ENCODE results near the gene CEACAM5.
A peak's percentile ranks its signal among the peaks of the same experiment; 100 is the strongest.
"Not testable (repeated sequence)": the region's sequence is repeated elsewhere in the genome, so short reads cannot be mapped to it uniquely, and the experiment has no call there.

The CEACAM5 gene

DNA sequence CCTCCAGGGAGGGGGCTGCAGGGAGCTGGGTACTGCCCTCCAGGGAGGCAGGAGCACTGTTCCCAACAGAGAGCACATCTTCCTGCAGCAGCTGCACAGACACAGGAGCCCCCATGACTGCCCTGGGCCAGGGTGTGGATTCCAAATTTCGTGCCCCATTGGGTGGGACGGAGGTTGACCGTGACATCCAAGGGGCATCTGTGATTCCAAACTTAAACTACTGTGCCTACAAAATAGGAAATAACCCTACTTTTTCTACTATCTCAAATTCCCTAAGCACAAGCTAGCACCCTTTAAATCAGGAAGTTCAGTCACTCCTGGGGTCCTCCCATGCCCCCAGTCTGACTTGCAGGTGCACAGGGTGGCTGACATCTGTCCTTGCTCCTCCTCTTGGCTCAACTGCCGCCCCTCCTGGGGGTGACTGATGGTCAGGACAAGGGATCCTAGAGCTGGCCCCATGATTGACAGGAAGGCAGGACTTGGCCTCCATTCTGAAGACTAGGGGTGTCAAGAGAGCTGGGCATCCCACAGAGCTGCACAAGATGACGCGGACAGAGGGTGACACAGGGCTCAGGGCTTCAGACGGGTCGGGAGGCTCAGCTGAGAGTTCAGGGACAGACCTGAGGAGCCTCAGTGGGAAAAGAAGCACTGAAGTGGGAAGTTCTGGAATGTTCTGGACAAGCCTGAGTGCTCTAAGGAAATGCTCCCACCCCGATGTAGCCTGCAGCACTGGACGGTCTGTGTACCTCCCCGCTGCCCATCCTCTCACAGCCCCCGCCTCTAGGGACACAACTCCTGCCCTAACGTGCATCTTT, 7.8 kb upstream of the CEACAM5 start:
- no peak for DNase-seq (ENCODE audit: low read depth)

DNA sequence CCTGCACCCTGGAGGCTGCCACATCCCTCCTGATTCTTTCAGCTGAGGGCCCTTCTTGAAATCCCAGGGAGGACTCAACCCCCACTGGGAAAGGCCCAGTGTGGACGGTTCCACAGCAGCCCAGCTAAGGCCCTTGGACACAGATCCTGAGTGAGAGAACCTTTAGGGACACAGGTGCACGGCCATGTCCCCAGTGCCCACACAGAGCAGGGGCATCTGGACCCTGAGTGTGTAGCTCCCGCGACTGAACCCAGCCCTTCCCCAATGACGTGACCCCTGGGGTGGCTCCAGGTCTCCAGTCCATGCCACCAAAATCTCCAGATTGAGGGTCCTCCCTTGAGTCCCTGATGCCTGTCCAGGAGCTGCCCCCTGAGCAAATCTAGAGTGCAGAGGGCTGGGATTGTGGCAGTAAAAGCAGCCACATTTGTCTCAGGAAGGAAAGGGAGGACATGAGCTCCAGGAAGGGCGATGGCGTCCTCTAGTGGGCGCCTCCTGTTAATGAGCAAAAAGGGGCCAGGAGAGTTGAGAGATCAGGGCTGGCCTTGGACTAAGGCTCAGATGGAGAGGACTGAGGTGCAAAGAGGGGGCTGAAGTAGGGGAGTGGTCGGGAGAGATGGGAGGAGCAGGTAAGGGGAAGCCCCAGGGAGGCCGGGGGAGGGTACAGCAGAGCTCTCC, 6.9 kb upstream of the CEACAM5 start:
- no peak for DNase-seq (ENCODE audit: low read depth)

DNA sequence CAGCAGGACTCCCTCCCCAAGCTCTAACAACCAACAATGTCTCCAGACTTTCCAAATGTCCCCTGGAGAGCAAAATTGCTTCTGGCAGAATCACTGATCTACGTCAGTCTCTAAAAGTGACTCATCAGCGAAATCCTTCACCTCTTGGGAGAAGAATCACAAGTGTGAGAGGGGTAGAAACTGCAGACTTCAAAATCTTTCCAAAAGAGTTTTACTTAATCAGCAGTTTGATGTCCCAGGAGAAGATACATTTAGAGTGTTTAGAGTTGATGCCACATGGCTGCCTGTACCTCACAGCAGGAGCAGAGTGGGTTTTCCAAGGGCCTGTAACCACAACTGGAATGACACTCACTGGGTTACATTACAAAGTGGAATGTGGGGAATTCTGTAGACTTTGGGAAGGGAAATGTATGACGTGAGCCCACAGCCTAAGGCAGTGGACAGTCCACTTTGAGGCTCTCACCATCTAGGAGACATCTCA, 6.2 kb upstream of the CEACAM5 start:
- DNase-seq (ENCODE audit: low read depth): no peak

GRCh38 chr19:41703602-41704293, 4.7 kb upstream of the CEACAM5 start:
- no peak for DNase-seq (ENCODE audit: low read depth)

GRCh38 chr19:41705393-41706174, 2.8 kb upstream of the CEACAM5 start:
- DNase-seq (ENCODE audit: low read depth): peak; percentile 27

DNA sequence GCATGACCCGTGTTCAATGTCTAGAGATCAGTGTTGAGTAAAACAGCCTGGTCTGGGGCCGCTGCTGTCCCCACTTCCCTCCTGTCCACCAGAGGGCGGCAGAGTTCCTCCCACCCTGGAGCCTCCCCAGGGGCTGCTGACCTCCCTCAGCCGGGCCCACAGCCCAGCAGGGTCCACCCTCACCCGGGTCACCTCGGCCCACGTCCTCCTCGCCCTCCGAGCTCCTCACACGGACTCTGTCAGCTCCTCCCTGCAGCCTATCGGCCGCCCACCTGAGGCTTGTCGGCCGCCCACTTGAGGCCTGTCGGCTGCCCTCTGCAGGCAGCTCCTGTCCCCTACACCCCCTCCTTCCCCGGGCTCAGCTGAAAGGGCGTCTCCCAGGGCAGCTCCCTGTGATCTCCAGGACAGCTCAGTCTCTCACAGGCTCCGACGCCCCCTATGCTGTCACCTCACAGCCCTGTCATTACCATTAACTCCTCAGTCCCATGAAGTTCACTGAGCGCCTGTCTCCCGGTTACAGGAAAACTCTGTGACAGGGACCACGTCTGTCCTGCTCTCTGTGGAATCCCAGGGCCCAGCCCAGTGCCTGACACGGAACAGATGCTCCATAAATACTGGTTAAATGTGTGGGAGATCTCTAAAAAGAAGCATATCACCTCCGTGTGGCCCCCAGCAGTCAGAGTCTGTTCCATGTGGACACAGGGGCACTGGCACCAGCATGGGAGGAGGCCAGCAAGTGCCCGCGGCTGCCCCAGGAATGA, 1.5 kb upstream of the CEACAM5 start:
- DNase-seq (ENCODE audit: low read depth): peak; percentile 49

GRCh38 chr19:41707502-41707812, 969 bp upstream of the CEACAM5 start:
- DNase-seq (ENCODE audit: low read depth): no peak

GRCh38 chr19:41707871-41708371, 505 bp upstream of the CEACAM5 start:
- no peak for DNase-seq (ENCODE audit: low read depth)

DNA sequence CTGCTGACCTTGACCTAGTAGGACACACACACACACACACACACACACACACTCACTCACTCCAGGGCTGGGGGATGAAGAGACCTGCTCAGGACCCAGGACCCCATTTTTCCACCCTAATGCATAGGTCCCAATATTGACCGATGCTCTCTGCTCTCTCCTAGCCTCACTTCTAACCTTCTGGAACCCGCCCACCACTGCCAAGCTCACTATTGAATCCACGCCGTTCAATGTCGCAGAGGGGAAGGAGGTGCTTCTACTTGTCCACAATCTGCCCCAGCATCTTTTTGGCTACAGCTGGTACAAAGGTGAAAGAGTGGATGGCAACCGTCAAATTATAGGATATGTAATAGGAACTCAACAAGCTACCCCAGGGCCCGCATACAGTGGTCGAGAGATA, 1.1 kb downstream of the CEACAM5 start:
- DNase-seq (ENCODE audit: low read depth): not testable (repeated sequence)

DNA sequence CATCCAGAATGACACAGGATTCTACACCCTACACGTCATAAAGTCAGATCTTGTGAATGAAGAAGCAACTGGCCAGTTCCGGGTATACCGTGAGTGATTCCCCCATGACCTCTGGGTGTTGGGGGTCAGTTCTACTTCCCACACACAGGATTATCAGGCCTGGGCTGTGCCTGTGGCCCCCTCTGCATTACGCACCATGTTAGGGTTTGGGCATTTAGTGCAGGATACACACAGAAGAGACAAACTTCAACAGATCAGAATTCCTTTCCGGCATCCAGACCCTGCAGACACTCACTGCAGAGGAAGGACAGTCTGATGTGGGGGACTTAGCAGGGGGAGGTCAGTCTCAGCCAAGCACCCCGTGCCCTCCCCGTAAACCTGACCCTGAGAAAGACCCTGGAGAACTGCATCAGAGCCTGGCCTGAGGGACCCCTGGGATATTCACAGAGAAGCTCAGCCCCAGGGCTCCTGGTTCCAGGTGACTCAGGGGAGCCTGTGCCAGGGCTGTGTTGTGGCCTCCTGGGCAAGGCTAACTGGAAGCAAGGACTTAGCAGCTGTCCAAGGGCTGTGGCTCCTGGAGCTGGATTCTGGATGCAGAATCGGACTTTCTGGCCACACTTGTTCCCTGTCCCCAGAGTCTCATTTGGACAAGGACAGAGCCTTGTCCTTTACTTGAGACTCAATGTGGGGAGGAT, 1.7 kb downstream of the CEACAM5 start:
- no peak for DNase-seq (ENCODE audit: low read depth)

- no peak for DNase-seq (ENCODE audit: low read depth)
Observed at GRCh38 chr19:41711376-41712261, 3.2 kb downstream of the CEACAM5 start.

DNA sequence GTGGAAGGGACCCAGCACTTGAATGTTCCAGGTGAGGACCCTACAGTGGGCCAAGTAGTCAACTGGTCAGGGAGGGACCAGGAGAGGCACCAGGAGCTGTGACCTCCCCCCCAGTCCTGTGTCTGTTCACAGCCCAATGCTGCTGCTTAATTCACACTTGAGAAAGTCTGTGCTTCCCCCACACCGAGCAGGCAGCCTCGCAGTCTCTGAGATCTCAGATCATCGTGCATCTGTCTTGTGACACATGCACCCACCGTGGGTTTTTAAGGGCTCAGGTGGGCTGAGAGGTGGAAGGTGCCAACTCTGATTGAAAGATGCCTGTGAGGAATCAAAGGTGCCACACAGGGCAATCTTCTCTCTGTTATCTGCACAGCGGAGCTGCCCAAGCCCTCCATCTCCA, 6.2 kb downstream of the CEACAM5 start:
- DNase-seq (ENCODE audit: low read depth): no peak

DNA sequence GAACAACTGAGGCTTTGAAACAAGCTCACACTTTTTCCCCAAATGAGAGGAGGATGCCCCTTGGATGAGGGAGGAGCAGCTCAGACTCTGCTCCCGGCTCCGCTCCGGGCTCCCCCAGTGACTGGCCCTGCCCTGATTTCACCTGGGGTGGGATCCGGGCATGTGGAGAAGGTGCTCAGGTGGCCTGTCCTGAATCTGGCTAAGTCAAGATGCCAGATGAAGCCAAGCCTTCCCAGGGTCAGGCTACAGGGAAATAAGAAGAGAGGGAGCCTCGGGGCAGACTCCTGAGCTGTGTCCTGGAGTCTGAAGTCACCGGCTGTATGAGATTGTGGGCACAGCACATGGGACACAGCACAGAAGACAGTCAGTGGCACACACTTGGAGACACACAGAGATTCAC, 10.3 kb downstream of the CEACAM5 start:
- no peak for DNase-seq (ENCODE audit: low read depth)

GRCh38 chr19:41720103-41720502, 11.7 kb downstream of the CEACAM5 start:
- no peak for DNase-seq (ENCODE audit: low read depth)

GRCh38 chr19:41726493-41726892, 18.1 kb downstream of the CEACAM5 start:
- DNase-seq (ENCODE audit: low read depth): no peak

DNA sequence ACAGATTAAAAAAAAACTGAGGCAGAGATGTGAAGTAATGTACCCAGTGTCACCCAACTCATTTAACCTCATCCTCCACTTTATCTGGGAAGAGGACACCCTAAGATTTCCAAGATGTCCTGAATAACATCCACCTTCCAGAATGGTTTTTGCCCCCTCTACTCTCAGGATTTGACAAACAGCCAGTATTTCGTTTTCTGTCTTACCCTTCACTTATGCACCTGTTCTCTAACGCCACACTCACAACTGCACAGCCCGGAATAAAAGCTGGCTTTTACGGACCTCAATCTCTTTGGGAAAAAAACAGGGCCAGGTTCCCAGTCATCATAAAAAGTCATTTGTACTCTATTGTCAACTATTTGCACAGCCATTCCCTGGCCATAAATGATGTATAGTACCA, 25.7 kb downstream of the CEACAM5 start:
- DNase-seq (ENCODE audit: low read depth): no peak

DNA sequence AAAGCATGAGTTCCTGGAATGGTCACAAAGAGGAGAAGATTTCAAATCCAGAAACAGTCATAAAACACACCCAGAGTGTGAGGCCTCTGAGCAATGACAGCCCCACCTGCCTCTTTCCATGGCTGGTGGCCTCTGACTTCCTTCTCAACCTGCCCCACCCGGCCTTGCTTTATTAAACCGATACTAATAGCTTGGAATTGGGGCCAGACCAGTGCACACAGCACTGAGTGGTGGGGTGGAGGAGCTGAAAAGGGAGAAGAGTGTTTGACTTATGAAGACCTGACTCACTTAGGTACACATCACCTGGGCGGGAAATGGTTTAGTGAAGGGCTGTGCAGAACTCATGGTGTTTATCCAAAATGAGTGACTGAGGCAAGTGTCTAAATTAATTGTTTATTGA, 26.2 kb downstream of the CEACAM5 start:
- DNase-seq (ENCODE audit: low read depth): no peak

DNA sequence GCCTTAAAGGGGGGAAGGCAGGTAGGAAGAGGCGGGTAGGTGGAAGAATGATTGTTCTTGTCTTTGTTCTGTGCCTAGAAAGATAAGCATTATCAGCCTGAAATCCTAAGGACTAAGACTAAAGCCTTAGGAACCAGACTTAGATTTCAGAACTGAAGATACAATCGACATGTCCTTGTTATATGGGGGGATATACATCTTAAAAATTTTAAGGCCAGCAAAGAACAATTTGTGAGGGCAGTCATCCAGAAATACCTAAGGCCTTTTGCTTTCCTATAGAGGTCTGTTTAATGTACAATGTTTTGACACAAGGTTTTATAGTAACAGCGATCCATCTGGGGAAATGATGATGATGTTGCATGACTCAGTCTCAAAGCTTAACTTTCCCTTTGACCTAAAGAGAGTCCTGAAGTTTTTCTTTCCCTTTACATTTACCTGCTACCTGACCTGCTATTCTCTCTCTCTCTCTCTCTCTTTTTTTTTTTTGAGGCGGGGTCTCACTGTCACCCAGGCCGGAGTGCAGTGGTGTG, 26.7 kb downstream of the CEACAM5 start:
- no peak for DNase-seq (ENCODE audit: low read depth)

GRCh38 chr19:41739361-41739760, 30.9 kb downstream of the CEACAM5 start:
- DNase-seq (ENCODE audit: low read depth): no peak
